ENCODE measurements around the gene GIT2. TPM values are rescaled to one million over a fixed set of nuclear protein-coding genes. Genes with fewer than 3 reads are reported as not detected.
"Not testable (repeated sequence)": the region's sequence is repeated elsewhere in the genome, so short reads cannot be mapped to it uniquely, and the experiment has no call there.

The GIT2 gene
- total RNA-seq, 1 donor from 2014 or later = 23.8 TPM

DNA sequence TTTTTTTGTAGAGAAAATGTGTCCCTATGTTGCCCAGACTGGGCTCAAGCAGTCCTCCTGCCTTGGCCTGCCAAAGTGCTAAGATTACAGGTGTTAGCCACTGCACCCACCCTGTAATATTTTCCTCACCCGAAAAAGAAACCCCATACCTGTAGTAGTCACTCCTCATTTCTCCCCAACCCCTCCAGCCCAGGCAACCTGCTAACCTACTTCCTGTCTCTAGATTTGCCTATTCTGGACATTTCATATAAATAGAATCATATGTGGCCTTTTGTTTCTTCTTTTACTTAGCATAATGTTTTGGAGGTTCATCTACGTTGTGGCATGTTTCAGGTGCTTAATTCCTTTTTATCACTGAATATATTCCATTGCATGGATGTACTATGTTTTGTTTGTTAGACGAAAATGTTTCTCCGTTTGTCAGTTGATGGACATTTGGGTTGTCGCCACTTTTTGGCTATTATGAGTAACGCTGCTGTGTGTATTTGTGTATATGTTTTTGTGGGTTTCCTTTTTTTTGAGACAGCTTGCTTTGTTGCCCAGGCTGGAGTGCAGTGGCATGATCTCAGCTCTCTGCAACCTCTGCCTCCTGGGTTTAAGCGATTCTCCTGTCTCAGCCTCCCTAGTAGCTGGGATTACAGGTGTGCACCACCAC is 9.3 kb upstream of the GIT2 start:
- no peak for DNase-seq (ENCODE audit: low read depth in 2 of 2)

DNA sequence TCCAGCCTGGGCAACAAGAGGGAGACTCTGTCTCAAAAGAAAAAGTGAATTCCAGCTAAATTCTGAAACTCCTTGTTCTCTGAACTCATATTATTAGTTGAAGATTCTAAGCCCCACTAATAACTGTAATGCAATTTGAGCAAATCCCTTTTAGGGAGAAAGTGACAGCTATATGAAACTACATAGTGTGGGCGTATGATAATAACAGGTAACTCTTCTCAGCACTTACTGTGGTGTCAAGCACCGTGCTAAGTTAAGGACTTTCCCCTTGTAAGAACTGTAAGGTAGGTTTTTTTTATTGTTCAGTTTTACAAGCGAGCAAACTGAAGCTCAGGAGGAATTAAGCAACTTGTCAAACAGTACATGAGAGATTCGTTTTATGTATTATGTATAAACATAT is 8.4 kb upstream of the GIT2 start:
- no peak for DNase-seq (ENCODE audit: low read depth in 2 of 2)

DNA sequence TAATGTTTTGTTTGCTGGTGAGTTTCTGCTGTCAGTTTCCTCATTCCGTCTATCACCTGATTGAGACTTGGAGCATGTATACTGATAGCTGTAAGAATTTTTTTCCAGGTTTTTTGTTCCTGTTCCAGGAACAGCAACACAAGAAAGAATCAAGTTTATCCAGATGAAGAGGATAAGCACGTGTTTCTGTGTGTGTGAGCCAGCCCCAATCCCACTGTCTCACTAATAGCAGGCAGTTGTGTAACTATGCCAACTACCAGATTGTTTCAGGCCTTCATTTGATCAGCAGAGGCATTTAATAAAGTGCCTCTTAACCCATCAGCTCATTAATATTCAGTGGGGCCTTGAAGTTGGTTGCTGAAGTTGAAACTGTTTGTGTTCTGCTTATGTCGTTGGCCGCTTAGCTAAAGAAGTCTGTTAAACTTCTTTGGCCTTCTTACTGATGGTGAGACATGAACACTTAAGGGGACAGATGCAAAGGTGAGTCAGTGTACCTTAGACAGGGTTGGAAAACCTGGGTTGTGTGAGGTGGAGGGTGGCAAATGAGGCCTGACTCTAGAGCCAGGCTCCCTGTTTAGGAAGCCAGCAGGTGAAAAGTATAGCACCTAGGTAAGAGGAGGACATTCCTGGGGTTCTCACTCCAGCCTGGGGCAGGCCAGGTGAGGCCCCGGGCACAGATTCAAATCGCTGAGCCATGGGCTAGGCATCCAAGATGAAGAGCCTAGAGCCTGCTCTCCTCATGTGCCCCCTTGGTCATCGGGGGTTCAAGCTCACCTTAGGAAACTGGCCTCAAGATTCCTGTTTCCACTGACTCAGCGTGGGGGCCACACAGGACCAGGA is 6.7 kb upstream of the GIT2 start:
- peak in 1 of 2 donors; percentile 28 for DNase-seq (ENCODE audit: low read depth in 2 of 2)

DNA sequence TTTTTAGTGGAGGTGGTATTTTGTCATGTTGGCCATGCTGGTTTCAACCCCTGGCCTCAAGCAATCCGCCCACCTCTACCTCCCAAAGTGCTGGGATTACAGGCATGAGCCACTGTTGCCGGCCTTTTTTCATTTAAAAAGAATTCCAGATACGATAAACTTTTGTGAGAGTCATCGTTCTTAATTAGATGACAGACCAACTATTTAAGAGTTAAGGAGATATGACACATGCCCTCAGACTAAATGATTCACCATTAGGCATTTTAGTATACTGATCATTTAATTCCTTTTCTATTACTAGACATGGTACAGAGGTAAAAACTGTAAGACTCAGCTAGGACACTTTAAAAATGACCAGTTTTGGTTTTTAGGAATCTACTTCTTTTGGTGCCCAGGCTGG is 5.4 kb upstream of the GIT2 start:
- peak in 1 of 2 donors; percentile 49 for DNase-seq (ENCODE audit: low read depth in 2 of 2)

DNA sequence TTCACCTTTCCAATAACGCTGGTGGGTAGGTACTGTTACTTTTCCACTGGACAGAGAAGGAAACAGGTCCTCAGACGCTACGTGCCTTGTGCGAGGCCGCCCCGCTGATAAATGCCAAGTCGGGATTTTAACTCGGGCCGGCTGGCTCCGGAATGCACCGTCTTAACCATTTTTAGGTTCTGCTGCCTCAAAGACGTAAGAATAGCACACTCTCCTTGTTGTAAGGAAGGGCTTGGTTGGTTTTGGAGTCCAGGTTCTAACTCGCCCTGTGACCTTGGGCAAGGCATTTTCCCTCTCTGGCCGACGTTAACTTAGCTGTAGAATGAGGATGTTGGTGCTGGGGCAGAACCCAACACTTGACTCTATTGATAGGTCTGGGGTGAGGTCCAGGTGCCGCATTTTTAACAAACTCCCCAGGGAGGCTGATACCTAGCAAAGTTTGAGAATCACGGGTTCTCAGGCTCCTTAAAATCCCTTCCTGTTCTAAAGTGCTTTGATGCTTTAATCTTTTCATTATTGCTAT is 3.9 kb upstream of the GIT2 start:
- peak in 1 of 2 donors; percentile 41 for DNase-seq (ENCODE audit: low read depth in 2 of 2)

DNA sequence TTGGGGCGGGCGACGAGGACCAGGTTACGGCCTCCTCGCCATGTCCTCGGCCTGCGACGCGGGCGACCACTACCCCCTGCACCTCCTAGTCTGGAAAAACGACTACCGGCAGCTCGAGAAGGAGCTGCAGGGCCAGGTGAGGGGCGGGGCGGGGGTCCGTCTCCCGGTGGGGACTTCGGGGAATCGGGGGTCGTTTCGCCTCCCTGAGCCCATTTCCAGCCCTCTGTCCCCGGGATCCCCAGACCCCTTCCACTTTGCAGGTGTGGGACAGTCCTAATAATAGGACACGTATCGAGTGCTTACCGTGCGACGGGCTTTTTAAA is 3.4 kb upstream of the GIT2 start:
- DNase-seq (ENCODE audit: low read depth in 2 of 2) = no peak

DNA sequence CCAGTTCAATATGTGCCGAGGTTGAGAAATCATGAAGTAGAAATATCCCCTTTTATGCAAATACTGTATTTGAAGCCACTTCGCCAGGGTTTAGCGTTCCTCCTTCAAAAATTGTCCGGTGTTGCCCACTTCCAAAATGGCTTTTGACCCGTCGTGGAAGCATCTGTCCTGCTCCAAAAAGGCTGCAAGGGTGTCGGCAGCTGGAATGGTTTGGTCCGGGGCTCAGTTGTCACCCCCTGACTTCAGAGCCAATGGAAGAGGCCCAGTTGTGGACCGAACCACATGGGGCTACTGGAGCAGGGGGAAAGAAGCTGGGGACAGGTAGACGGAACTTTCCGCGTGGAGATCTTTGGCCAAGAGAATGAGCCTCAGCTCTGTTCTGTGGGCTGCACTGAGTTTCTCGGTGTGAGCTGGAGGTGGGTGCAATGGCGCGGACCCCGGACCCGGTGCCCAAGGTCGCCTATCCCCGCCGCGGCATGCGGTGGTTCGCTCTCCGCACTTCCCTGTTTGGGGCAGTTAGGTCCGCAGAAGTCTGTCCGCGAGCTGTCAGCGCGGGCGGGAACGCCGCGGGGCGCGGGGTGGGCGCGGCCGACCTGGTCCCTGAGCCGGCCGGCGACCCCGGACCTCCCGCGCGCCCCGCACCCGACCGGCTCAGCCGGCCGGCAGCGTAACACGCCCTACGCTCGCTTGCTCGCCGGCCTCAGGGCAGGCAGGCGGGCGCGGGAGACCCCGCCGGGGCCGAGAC is 2.9 kb upstream of the GIT2 start, which contains the start of gene ANKRD13A:
Gene ANKRD13A (plus strand): TSS at position 527 of the 745 bp plus-strand sequence. CDS start 259 bp downstream, outside the sequence.
- peak; percentile 97 for DNase-seq (ENCODE audit: low read depth in 2 of 2)

DNA sequence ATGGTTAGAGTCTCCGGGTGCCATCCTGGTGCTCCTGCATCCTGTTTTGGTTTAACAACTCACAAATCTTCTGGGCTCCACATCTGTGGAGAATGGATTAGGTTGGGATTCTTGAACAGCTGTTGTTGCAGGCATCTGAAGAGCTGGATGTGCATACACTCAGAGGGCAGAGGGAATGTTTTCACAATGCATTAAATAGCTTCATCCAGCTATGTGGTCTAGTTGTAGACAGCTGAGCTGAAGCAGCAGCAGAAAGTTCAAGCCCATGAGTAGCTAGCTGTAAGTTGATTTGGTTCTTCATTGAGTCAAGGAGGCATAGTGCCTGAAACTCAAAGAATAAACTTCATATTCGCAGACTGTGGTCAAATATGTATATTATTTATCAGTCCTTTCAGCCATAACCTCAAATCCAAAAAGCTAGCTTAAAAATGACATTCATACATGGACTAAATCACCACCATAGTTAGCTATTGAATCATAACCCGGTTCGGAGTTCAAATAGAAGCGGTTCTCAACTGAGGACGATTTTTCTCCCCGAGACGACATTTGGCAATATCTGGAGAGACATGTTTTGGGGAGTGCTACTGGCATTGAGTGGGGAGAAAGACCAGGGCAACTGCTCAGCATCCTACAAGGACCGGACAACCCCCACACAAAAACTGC is 2.2 kb upstream of the GIT2 start:
- no peak for DNase-seq (ENCODE audit: low read depth in 2 of 2)

DNA sequence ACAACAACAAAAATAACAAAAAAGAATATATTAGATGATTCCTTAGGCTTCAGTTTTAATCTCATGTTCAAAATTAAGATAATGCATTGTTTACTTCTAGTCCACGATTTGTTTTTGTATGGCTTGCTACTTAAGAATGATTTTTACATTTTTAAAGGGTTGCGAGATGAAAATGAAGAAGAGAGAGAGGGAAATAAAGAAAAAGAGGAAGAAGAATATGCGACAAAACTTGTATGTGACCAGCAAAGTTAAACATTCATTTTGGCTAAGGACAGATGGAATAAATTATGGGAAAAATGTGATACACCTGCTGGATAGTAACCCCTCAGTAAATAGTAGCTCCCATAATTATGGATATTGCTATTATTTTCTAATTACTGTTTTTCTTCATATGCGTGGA is 1.2 kb upstream of the GIT2 start:
- no peak for DNase-seq (ENCODE audit: low read depth in 2 of 2)

DNA sequence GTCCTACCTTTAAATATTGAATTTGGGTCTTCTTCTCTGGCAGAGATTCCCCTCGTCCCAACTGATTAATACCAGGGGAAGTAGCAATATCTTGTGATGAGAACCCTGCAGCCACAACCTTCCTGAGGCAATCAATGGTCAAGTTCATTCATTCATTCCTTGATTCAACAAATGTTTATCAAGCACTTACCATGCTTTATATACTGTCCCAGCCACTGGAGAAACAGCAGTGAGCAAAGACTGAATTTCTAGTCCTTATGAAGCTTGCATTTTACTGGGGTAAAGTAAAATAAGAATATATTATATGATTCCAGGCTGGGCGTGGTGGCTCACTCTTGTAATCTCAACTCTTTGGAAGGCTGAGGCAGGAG is 300 bp upstream of the GIT2 start:
- no peak for DNase-seq (ENCODE audit: low read depth in 2 of 2)

DNA sequence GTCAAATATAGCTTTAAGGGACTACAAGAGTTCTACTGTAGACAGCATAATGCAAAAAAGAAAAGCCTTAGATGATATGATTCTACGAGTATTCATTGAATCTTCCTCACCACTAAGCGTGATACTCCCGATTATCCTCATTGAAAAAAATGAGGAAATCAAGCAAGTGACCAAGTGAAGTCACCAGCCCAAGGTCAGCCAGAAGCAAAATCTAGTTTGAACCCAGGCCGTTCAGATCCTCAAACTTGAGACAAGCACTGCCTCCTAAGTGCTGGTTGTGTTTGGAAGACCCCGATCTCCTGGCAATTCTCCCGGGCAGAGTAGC is 845 bp downstream of the GIT2 start:
- DNase-seq (ENCODE audit: low read depth in 2 of 2) = no peak

DNA sequence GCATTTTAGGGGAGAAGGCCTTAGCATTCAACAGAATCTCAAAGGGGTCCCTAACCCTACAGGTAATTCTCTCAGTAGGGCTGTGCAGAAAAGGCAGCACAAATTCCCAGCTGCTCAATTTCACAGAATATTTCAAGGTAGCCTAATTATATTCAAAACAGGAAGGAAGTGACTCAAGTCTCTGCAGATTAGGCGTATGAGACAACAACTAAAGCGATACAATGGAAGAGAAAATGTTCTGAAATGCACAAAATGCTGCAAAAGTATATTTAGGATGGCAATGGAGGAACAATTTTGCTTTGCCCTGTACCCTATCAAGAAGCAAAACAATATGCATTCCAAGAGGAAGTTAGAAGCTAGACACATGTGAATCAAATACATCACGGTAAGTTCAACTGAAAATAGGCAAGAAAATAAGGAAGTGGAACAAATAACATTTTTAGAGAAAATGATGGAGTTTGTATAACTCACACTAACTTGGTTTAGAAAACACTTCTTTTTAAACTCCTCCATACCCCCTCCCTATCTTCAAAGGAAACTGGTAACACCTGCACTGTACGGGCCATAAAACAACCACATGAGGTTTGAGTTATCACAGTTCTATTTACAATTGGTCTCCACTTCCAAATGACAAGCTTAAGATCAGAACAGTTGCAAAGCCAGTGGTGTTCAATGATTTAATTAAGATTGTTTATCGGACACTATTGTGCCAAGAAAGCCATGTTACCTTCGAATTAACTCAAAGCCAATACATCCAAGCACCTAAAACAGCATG is 1.6 kb downstream of the GIT2 start:
- DNase-seq (ENCODE audit: low read depth in 2 of 2) = peak; percentile 26 to 67

DNA sequence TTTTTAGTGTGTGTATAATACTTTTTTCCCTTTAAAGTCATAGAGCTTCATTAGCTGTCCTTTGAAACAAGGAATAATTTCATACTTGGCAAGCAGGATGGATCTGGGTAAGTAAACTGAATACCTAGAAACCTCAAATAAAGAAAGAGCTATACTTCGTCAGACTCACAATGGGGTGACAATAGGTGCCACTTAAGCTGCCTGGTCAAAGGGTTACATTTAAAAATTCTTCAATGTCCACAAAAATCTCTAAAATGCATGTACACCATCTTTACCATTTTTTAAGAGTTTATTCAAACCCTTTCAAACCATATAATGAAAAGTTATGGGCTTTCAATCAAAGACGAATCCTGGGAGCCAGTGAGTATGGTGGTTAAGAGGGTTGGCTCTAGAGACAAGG is 3.1 kb downstream of the GIT2 start:
- no peak for DNase-seq (ENCODE audit: low read depth in 2 of 2)

DNA sequence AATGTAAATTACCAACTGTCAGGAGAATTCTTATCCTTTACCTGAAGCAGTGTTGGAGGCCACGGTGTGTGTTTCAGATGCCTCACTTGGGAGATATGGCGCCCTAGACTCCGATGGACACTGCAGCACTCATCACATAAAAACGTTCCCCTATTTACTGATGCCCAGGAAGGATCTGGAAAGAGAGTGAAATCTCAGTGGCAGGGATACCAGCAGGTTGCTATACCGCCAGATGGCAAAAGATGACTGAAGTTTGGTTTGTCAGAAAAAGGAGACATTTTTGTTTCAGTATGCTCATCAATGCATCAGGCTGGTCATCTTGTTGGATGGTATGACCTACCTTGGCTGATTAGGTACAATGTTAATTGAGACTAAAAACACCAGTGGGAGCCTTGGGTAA is 4.6 kb downstream of the GIT2 start:
- no peak for DNase-seq (ENCODE audit: low read depth in 2 of 2)

DNA sequence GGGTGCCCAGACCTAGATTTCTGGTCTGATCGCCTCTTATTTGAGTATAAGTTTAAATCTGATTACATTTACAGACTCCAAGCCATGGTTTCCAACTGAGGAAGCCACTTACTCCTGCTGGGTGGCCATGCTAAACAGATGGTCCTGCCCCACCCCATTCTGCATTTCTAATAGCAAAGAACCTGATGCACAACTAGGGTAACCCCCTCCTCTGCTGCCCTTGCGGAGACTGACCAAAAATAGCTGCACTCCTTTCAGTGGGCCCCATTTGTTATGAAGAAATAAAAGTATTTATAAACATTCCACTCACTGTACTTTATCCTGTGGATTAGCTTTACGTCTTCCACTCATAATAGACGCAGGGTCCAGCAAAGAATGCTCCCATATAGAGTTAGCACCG is 6.8 kb downstream of the GIT2 start:
- no peak for DNase-seq (ENCODE audit: low read depth in 2 of 2)

DNA sequence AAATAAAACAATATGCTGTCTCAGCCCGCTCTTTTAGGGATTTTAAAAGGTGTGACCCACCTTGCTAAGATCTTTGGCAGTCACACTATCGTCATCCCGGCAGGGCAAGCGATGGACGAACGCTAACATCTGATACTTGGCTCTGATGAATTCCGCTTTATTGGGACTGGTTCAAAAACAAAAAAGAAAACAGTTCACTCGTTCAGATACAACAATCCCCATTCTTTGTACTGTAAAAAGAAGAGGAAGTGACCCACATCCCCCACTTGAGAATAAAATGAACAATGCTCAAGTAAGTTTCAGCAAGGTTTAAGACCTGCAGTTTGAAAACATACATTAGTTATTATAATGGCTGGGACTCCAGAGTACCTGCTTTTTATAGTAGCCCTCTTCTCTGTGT is 7.3 kb downstream of the GIT2 start:
- DNase-seq (ENCODE audit: low read depth in 2 of 2) = peak in 1 of 2 donors; percentile 61

DNA sequence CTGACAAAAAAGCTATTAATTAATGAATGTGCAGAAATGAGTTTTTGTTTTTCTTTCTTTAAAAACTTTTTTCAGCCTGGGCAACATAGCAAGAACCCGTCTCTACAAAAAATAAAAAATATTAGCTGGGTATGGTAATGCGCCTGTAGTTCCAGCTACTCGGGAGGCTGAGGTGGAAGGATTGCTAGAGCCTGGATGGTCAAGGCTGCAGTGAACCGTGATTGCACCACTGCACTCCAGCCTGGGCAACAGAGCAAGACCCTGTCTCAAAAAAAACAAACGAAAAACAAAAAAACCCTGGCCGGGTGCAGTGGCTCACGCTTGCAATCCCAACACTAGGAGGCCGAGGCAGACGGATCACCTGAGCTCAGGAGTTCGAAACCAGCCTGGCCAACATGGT is 7.9 kb downstream of the GIT2 start:
- DNase-seq (ENCODE audit: low read depth in 2 of 2) = no peak

DNA sequence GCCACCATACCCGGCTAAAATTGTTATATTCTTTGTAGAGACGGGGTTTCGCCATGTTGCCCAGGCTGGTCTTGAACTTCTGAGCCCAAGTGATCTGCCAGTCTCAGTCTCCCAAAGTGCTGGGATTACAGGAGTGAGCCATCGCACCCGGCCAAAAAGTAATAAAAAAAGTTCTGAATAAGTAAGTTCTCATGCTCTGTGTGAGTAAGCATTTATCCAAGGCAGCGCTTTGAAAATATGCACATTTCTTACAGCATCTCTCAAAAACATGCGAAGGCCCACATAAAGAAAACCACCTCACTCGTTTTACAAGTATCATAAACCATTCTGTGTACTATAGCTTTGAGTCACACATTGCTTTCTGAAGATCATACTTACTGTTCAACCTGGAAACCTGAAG is 8.6 kb downstream of the GIT2 start:
- DNase-seq (ENCODE audit: low read depth in 2 of 2) = no peak

DNA sequence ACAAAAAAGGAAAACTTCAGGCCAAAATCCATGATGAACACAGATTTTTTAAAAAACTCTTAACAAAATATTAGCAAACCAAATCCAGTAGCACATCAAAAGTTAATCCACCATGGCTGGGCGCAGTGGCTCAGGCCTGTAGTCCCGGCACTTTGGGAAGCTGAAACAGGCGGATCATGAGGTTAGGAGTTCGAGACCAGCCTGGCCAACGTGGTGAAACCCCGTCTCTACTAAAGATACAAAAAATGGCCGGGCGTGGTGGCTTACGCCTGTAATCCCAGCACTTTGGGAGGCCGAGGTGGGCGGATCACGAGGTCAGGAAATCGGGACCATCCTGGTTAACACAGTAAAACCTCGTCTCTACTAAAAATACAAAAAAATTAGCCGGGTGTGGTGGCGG is 9.9 kb downstream of the GIT2 start:
- not testable (repeated sequence) for DNase-seq (ENCODE audit: low read depth in 2 of 2)

DNA sequence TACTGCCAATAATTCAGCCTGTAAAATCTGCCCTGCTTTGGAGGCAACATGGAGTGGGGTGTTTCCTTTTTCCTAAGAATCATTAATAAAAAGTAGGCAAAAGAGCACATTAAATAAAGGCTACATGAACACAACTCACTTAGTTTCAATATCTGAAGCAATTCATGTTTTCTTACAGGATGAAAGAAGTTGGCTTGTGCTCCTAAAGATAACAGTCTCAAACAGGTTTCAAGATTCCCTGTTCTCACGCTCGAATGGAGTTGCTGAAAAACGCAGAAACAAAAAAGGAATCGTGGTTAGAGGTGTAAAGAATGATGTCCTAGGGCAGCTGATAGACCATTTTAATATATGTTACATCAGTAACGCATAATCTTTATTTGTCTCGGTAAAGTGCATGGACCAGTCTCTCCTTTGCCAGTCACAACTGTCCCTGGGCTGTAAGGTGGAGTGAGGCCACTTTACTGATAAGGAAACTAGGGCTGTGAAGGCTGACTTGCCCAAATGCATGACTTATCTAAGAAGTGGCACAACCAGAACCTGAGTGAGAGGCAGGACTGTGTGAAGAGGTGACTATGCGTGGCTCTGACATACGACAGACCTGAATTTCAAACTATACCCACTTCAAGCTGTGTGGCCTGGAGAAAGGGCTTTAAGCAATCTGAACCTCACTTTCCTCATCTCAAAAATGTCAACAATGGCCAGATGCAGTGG is 12.6 kb downstream of the GIT2 start:
- no peak for DNase-seq (ENCODE audit: low read depth in 2 of 2)

Data from lung microvascular endothelial cell (primary cell).